ENCODE results near the gene MVD.

DNA sequence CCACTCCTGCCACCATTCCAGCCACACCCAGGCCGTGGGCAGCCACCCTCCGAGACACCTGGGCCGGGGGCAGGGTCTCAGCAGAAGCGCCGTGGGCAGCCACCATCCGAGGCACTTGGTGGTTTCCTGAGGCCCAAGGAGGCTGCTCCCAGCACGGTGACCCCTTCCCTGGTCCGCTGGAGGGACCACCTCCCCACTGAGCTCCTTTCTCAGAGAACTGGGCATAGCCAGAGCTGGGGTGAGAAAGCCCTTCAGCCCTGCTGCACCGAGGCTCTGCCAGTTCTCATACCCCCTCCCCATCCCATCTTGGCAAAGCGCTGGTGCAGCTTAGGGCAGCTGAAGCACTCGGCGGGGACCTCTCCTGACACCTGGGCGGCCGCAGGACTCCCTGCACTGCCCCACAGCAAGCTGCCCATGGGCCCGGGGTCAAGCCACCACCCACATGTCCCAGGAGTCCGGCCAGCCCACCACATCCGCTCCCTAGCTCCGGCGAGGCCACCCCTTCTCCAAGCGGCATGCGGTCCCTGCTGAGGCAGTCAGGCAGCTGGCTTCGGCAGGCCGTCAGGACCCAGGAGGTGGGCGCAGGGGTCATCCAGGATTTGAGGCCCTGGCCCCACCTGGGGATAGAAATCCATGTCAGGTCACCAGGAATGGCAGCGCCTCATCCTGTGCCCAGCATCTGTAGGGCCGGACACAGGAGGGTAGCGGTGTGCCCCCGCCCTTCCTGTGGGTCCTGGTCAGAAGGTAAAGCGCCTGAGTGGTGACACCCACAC is 10.7 kb downstream of the MVD start:
- TF ChIP-seq EZH2 (IDR thresholded peaks at IDR 0.05; ENCODE audit: borderline replicate concordance, low read length), result no peak
- TF ChIP-seq, protein P1, sequence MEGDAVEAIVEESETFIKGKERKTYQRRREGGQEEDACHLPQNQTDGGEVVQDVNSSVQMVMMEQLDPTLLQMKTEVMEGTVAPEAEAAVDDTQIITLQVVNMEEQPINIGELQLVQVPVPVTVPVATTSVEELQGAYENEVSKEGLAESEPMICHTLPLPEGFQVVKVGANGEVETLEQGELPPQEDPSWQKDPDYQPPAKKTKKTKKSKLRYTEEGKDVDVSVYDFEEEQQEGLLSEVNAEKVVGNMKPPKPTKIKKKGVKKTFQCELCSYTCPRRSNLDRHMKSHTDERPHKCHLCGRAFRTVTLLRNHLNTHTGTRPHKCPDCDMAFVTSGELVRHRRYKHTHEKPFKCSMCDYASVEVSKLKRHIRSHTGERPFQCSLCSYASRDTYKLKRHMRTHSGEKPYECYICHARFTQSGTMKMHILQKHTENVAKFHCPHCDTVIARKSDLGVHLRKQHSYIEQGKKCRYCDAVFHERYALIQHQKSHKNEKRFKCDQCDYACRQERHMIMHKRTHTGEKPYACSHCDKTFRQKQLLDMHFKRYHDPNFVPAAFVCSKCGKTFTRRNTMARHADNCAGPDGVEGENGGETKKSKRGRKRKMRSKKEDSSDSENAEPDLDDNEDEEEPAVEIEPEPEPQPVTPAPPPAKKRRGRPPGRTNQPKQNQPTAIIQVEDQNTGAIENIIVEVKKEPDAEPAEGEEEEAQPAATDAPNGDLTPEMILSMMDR (conservative IDR thresholded peaks at IDR 0.05 in 1 of 2, IDR thresholded peaks at IDR 0.05 in 1 of 2; ENCODE audit: extremely low read depth in 1 of 2, insufficient read depth in 1 of 2, low read depth in 1 of 2, low read length in 2 of 2), result no peak
